Activated T-helper 9 cell treated with anti-CD3 and anti-CD28 coated beads, Interleukin-2, amount 50 U/mL, for 16 hours (primary cell): Measurements from ENCODE around the gene PIK3C2G.
"Not testable (repeated sequence)": the region's sequence is repeated elsewhere in the genome, so short reads cannot be mapped to it uniquely, and the experiment has no call there.

Experiments
- DNase-seq: peaks from one replicate; pipeline ENCODE4 v3.0.0-alpha.2; 2020; ENCODE audit warnings: low read depth

The PIK3C2G gene, protein sequence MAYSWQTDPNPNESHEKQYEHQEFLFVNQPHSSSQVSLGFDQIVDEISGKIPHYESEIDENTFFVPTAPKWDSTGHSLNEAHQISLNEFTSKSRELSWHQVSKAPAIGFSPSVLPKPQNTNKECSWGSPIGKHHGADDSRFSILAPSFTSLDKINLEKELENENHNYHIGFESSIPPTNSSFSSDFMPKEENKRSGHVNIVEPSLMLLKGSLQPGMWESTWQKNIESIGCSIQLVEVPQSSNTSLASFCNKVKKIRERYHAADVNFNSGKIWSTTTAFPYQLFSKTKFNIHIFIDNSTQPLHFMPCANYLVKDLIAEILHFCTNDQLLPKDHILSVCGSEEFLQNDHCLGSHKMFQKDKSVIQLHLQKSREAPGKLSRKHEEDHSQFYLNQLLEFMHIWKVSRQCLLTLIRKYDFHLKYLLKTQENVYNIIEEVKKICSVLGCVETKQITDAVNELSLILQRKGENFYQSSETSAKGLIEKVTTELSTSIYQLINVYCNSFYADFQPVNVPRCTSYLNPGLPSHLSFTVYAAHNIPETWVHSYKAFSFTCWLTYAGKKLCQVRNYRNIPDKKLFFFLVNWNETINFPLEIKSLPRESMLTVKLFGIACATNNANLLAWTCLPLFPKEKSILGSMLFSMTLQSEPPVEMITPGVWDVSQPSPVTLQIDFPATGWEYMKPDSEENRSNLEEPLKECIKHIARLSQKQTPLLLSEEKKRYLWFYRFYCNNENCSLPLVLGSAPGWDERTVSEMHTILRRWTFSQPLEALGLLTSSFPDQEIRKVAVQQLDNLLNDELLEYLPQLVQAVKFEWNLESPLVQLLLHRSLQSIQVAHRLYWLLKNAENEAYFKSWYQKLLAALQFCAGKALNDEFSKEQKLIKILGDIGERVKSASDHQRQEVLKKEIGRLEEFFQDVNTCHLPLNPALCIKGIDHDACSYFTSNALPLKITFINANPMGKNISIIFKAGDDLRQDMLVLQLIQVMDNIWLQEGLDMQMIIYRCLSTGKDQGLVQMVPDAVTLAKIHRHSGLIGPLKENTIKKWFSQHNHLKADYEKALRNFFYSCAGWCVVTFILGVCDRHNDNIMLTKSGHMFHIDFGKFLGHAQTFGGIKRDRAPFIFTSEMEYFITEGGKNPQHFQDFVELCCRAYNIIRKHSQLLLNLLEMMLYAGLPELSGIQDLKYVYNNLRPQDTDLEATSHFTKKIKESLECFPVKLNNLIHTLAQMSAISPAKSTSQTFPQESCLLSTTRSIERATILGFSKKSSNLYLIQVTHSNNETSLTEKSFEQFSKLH (N-terminal part only)

DNA sequence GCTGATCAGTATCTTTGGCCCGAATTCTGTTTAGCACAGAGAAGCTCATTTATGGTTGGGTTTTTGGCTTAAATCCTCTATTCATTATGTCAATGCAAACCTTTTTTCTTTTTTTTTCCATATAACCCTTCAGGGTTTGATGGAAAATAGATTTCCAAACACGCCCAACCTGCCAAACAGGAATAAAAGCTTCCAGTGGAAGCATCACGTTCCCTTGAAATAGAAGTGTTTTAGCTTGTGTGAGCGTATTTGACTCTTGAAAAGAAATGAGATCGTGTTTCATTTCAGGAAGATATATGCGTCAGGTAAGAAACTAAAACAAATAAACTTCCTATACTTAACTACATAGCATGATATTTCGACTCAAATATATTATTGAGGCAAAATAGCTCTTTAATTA lies at the start of gene PIK3C2G:
Gene PIK3C2G, plus strand, starts transcription at position 246 of the 400 bp plus-strand sequence. CDS start 20,564 bp downstream, outside the sequence.
- no peak for DNase-seq

- no peak for DNase-seq
Observed at GRCh38 chr12:18217966-18218365, 43.4 kb upstream of the PIK3C2G start.

GRCh38 chr12:18221726-18222125 lies 39.6 kb upstream of the PIK3C2G start:
- no peak for DNase-seq

GRCh38 chr12:18222699-18223098 lies 38.6 kb upstream of the PIK3C2G start:
- DNase-seq: no peak

GRCh38 chr12:18224745-18225144 lies 36.6 kb upstream of the PIK3C2G start:
- no peak for DNase-seq

- no peak for DNase-seq
Observed at GRCh38 chr12:18239526-18239925, 21.8 kb upstream of the PIK3C2G start.

DNA sequence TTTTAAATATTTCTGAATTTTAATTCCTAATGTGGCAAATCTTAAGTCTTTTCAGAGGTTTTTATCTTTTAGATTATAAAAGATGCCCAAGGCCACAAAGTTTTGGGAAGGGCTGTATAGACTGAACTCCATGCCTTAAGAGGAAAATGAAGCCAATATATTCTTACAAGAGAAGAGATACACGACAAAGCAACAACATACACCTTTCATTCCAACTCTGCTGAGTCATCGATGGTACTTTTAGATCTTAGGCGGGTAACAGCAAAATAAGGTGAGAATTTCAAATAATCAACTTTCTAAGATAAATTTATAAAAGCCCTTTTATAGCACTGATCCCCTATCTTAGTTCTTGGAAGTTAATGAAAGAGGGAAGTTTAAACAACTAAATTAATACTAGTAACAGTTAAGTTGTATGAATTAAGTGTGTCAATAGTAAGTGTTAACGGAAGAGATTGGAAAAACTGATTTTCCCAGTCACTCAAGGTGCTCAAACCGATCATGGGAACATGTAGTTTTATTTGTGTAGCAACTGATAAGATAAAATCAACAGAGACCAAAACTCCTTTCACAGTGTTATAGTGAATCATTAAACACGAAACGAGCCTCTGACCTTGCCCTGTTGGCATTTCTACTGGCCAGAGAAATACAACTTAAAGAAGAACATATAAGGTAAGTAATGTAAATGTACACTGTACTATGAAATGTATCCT lies 18.8 kb upstream of the PIK3C2G start:
- DNase-seq: no peak

GRCh38 chr12:18243238-18243637 lies 18.1 kb upstream of the PIK3C2G start:
- no peak for DNase-seq

DNA sequence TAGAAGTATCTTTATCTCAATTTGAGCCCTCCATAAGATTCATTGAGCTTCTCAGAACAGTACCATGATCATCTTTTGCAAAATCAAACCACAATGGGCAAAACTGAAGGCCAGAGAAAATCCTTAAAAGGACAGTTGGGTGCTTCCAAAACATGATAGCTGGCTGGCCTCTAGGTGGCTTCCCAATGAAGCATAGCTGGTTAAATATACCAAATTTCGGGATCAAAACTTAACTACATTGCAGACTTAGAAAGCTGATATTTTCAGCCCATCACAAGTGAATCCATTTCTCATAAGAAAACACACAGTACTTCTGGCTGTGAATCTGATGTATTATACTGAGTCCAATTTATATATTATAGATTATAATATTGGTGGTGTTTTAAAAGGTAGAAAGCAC lies 15.3 kb upstream of the PIK3C2G start:
- DNase-seq: no peak

DNA sequence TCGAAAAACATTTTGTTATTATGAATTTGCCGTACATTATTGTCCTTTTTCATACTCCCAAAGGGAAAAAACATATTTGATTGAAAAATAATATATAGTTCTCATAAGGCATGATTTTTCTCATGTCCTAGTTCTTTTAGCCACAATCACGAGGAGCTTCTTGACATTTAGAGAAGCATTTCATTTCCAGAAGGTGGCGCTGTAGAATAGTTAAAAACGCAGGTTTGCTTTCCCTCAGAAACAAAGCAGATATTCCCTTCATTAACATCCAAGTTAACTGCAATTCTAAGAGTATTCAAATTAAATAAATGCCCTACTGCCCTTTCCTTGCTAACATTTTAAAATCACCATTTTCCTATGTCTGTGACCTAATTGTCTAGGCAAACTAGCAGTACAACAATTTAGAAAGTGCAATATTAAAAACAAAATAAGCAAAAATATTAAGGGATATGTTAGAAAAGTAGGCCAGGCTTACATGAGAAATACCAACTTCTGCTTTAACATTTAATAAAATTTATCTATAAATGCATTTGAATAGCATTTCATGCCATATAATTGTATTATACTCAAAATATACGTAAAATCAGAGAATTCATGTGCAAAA lies 10.9 kb upstream of the PIK3C2G start:
- DNase-seq: no peak

DNA sequence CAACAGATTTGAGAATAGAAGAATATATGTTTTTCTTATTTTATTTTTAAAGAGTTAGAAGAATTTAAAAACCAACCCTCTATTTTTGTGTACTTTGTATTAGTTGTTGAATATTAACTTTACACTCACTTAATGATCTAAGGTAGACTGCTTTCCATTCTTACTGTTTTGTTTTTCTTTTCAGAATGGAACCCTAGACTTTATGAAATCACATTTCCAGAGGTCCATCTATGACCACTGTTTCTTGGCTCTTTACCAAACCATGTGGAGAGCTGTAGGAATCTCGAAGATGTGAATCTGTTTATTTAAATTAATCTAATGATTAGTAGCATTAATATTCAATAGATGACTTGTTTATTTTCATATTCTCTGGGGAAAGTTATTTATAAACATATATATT lies 7.2 kb upstream of the PIK3C2G start:
- no peak for DNase-seq

DNA sequence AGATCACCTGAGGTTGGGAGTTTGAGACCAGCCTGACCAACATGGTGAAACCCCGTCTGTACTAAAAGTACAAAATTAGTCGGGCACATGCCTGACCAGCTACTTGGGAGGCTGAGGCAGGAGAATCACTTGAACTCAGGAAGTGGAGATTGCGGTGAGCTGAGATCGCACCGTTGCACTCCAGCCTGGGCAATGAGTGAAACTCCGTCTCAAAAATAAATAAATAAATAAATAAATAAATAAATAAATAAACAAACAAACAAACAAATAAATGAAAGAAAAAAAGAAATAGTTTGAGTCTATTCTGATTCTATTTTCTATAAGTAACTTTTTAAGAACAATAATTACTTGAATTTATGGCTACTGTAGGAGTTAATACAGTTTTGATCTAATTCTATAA lies 6.3 kb upstream of the PIK3C2G start:
- DNase-seq: not testable (repeated sequence)

- DNase-seq: no peak
Observed at GRCh38 chr12:18257251-18257650, 4.1 kb upstream of the PIK3C2G start.

DNA sequence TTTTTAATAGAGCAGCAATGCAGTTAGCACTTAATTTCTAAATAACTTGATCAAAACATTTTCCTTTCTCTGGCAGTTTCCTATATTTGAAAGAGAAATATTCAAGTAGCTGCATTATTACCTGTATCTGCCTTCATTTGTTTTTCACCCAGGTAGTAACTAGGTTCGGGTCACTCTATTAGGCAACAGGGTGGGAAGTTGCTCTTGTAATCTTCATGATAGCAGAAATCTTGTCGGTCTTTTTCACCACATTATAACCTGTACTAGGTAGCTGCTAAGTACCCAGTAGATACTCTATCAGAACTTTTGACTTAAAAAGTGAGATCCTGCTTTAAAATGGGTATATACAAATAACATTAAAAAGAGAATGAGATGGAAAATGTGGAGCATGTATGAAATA lies 2.4 kb upstream of the PIK3C2G start:
- DNase-seq: no peak

GRCh38 chr12:18259906-18260682 lies 1.2 kb upstream of the PIK3C2G start:
- no peak for DNase-seq

GRCh38 chr12:18261906-18262305 lies 588 bp downstream of the PIK3C2G start:
- DNase-seq: no peak

GRCh38 chr12:18262514-18262913 lies 1.2 kb downstream of the PIK3C2G start:
- DNase-seq: no peak

DNA sequence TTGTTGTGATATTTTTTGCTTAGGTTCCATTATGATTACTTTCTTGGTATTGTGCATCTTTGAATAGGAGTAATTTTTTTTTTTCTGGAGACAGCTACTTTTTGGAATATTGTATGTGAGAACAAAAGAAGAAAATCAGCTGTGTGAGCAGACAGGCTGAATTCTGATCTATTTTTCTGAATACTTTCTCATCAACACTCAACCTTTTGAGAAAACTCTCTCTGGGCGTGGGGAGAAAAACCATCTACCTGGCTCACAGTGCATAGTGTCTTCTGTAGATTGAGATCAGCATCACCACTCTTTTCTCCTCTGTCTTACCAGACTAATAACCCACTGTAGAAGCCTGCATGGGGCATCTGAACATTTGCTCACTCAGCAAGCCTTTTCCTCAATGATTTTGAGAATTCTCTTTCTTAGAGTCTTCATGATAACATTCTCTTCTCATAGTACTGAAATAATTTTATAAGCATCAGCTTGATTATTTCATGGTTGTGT lies 3.3 kb downstream of the PIK3C2G start:
- DNase-seq: no peak

- no peak for DNase-seq
Observed at GRCh38 chr12:18267427-18268099, 6.2 kb downstream of the PIK3C2G start.
